Activated CD8-positive, alpha-beta T cell treated with anti-CD3 and anti-CD28 coated beads for 36 hours (primary cell): ENCODE results near the gene SLC29A1. TPM values are rescaled to one million over a fixed set of nuclear protein-coding genes. Genes with fewer than 3 reads are reported as not detected.

Experiments used
- ATAC-seq: fragments of 200-7000 bp; cut with Tn5 transposase; one replicate; pipeline ENCODE4 v1.10.0; 2021; ENCODE audit warnings: mild to moderate bottlenecking, moderate library complexity
- CTCF ChIA-PET: fragments of 350-600 bp; sonication (Branson Sonifier 250); formaldehyde crosslinking; loops from one replicate; lab custom pipeline; 2021; ENCODE audit warnings: antibody characterized with exemption; lab: Charles Lee
- POLR2A ChIA-PET: fragments of 350-600 bp; sonication (Branson Sonifier 250); formaldehyde crosslinking; loops from one replicate; lab custom pipeline; 2021; ENCODE audit warnings: antibody characterized with exemption; lab: Charles Lee
- DNase-seq: peaks from one replicate; pipeline ENCODE4 v3.0.0-alpha.2; 2020
- H3K27ac Mint-ChIP-seq: one replicate; pipeline ENCODE4 v1.8.0; 2021; ENCODE audit warnings: mild to moderate bottlenecking, mixed read lengths
- H3K27me3 Mint-ChIP-seq: one replicate; pipeline ENCODE4 v1.8.0; 2021; ENCODE audit warnings: mixed read lengths
- H3K36me3 Mint-ChIP-seq: one replicate; pipeline ENCODE4 v1.8.0; 2021; ENCODE audit warnings: low read depth, mixed read lengths
- H3K4me1 Mint-ChIP-seq: one replicate; pipeline ENCODE4 v1.8.0; 2021; ENCODE audit warnings: low read depth, mixed read lengths
- H3K4me3 Mint-ChIP-seq: one replicate; pipeline ENCODE4 v1.8.0; 2021; ENCODE audit warnings: mild to moderate bottlenecking, moderate library complexity, mixed read lengths
- H3K9me3 Mint-ChIP-seq: one replicate; pipeline ENCODE4 v1.8.0; 2021; ENCODE audit warnings: mixed read lengths
- CTCF ChIP-seq: fragments of 200-600 bp; IDR thresholded peaks from one replicate; pipeline ENCODE4 v1.8.0; 2022; ENCODE audit warnings: antibody characterized with exemption, mild to moderate bottlenecking
- intact Hi-C: fragments of 100-400 bp; cut with micrococcal nuclease; formaldehyde crosslinking; loops from one replicate; pipeline ENCODE4 v1.10.0; 2022
- total RNA-seq, 2 experiments: library from RNA; stranded (reverse); gene quantifications; one replicate each; pipeline ENCODE4 v1.2.3, GENCODE V29; 2021

Gene SLC29A1
- 10 to 100 TPM; 56.1 to 57.4 TPM for total RNA-seq

GRCh38 chr6:44223319-44224028, at the start of gene SLC29A1:
Gene SLC29A1, plus strand, starts transcription at chr6:44223595. Its CDS starts 3,719 bp downstream, at chr6:44227314.
- Mint-ChIP-seq H3K36me3 (peaks cover 21% of the 10 kb centered on the region), H3K27me3 (peaks cover 1% of the 10 kb centered on the region), H3K9me3 (no peaks in the 10 kb centered on the region), H3K4me1 (peaks cover 47% of the 10 kb centered on the region), H3K27ac (peak within 1 kb of the TSS; percentile 85), H3K4me3 (peak within 1 kb of the TSS; percentile 89)
- intact Hi-C loops, result no loop called here
- DNase-seq (peak; percentile 88), ATAC-seq (peak; percentile 71)
- CTCF ChIA-PET, result interaction anchor here (0.6 to 7.1 kb wide), 18 partner anchors 10 to 450 kb away, joined by 3 to 52 read pairs (median 4); partner anchors contain the start of genes AARS2 and HSP90AB1
- POLR2A ChIA-PET, result interaction anchor here (0.6 to 7.7 kb wide), 6 partner anchors 12 to 1580 kb away, joined by 4 to 131 read pairs (median 16); partner anchors contain the start of genes HSP90AB1 and SLC35B2
- TF ChIP-seq CTCF, result no peak

- ChIA-PET POLR2A (interaction anchor here (0.6 to 3.1 kb wide), 6 partner anchors 13 to 81 kb away, joined by 3 to 17 read pairs (median 3); partner anchors contain the start of genes HSP90AB1 and SLC35B2), CTCF (interaction anchor here (0.8 to 1.4 kb wide), 5 partner anchors 10 to 162 kb away, joined by 3 to 4 read pairs (median 3); partner anchors contain the start of gene SLC29A1)
- DNase-seq, result no peak
- TF ChIP-seq CTCF, result no peak
- H3K9me3 Mint-ChIP-seq, result no peaks in the 10 kb centered on the region
- peaks cover 27% of the 10 kb centered on the region for H3K4me1 Mint-ChIP-seq
- intact Hi-C loops, result no loop called here
- no peak for ATAC-seq
- H3K4me3 Mint-ChIP-seq, result peak overlapping the region; percentile 43
- no peaks in the 10 kb centered on the region for H3K27me3 Mint-ChIP-seq
- no peak overlapping the region for H3K27ac Mint-ChIP-seq
- H3K36me3 Mint-ChIP-seq, result no peaks in the 10 kb centered on the region
Measured at GRCh38 chr6:44176130-44176761, 47.1 kb upstream of the SLC29A1 start.

- H3K9me3 Mint-ChIP-seq, result no peaks in the 10 kb centered on the region
- CTCF ChIA-PET, result interaction anchor here (0.8 to 1.3 kb wide), 6 partner anchors 11 to 161 kb away, joined by 3 to 6 read pairs (median 3); partner anchors contain the start of gene SLC29A1
- DNase-seq (peak; percentile 80), ATAC-seq (peak; percentile 76)
- H3K4me1 Mint-ChIP-seq, result peaks cover 25% of the 10 kb centered on the region
- H3K27me3 Mint-ChIP-seq, result no peaks in the 10 kb centered on the region
- peak overlapping the region; percentile 43 for H3K4me3 Mint-ChIP-seq
- peak overlapping the region; percentile 19 for H3K27ac Mint-ChIP-seq
- POLR2A ChIA-PET, result interaction anchor here (0.6 to 3.1 kb wide), 4 partner anchors 9 to 81 kb away, joined by 3 to 17 read pairs (median 4); partner anchors contain the start of genes HSP90AB1 and SLC35B2
- intact Hi-C loops, result no loop called here
- no peaks in the 10 kb centered on the region for H3K36me3 Mint-ChIP-seq
- no peak for TF ChIP-seq CTCF
Measured at GRCh38 chr6:44176762-44177509, 46.5 kb upstream of the SLC29A1 start.

- ChIA-PET CTCF (interaction anchor here (1.0 to 1.3 kb wide), 3 partner anchors 12 to 60 kb away, joined by 3 to 6 read pairs (median 4); no protein-coding TSS in a partner anchor), POLR2A (interaction anchor here (0.6 to 3.1 kb wide), 4 partner anchors 12 to 405 kb away, joined by 3 to 17 read pairs (median 4); partner anchors contain the start of gene HSP90AB1)
- intact Hi-C loops, result no loop called here
- no peak for ATAC-seq
- no peak overlapping the region for H3K27ac Mint-ChIP-seq
- H3K27me3 Mint-ChIP-seq, result no peaks in the 10 kb centered on the region
- H3K4me1 Mint-ChIP-seq, result peaks cover 16% of the 10 kb centered on the region
- H3K4me3 Mint-ChIP-seq, result peak overlapping the region; percentile 43
- H3K36me3 Mint-ChIP-seq, result no peaks in the 10 kb centered on the region
- no peak for TF ChIP-seq CTCF
- no peaks in the 10 kb centered on the region for H3K9me3 Mint-ChIP-seq
- no peak for DNase-seq
Measured at GRCh38 chr6:44177691-44178423, 45.5 kb upstream of the SLC29A1 start.
